ENCODE data around the gene RIMS4.

Gene RIMS4

GRCh38 chr20:44758247-44759101 is 51.9 kb downstream of the RIMS4 start:
- no peak for DNase-seq

- DNase-seq: no peak
Observed at GRCh38 chr20:44756956-44757355, 53.4 kb downstream of the RIMS4 start.

- no peak for DNase-seq
Observed at GRCh38 chr20:44756011-44756688, 54.2 kb downstream of the RIMS4 start.

GRCh38 chr20:44754554-44754953 is 55.8 kb downstream of the RIMS4 start:
- DNase-seq: no peak

- no peak for DNase-seq
Observed at GRCh38 chr20:44752099-44752931, 58.0 kb downstream of the RIMS4 start.

- DNase-seq: no peak
Observed at GRCh38 chr20:44750081-44750805, 60.1 kb downstream of the RIMS4 start.

- DNase-seq: no peak
Observed at GRCh38 chr20:44748005-44748370, 62.4 kb downstream of the RIMS4 start.

GRCh38 chr20:44747166-44748004 is 63.0 kb downstream of the RIMS4 start:
- DNase-seq: peak; percentile 80

- DNase-seq: no peak
Observed at GRCh38 chr20:44746367-44747165, 63.8 kb downstream of the RIMS4 start.

- peak; percentile 13 for DNase-seq
Observed at GRCh38 chr20:44745598-44746366, 64.6 kb downstream of the RIMS4 start, which contains the start of gene KCNK15. Gene KCNK15, plus strand, starts transcription at chr20:44745865. Its CDS starts 46 bp downstream, at chr20:44745911.

- DNase-seq: no peak
Observed at GRCh38 chr20:44745122-44745597, 65.2 kb downstream of the RIMS4 start.

- no peak for DNase-seq
Observed at GRCh38 chr20:44743916-44744655, 66.3 kb downstream of the RIMS4 start.

GRCh38 chr20:44743080-44743701 is 67.2 kb downstream of the RIMS4 start:
- no peak for DNase-seq

GRCh38 chr20:44742304-44743079 is 67.9 kb downstream of the RIMS4 start:
- no peak for DNase-seq

GRCh38 chr20:44739942-44740341 is 70.4 kb downstream of the RIMS4 start:
- no peak for DNase-seq

GRCh38 chr20:44738813-44739477 is 71.4 kb downstream of the RIMS4 start:
- DNase-seq: peak; percentile 24

GRCh38 chr20:44737116-44737515 is 73.2 kb downstream of the RIMS4 start:
- DNase-seq: no peak
